DMS 273 (cell line): Measurements from ENCODE around the gene PPP2R5E.

Experiments
- DNase-seq: peaks from one replicate; lab custom pipeline; 2025; ENCODE audit not compliant: unreplicated experiment; lab: John Stamatoyannopoulos, UW

The PPP2R5E gene

DNA sequence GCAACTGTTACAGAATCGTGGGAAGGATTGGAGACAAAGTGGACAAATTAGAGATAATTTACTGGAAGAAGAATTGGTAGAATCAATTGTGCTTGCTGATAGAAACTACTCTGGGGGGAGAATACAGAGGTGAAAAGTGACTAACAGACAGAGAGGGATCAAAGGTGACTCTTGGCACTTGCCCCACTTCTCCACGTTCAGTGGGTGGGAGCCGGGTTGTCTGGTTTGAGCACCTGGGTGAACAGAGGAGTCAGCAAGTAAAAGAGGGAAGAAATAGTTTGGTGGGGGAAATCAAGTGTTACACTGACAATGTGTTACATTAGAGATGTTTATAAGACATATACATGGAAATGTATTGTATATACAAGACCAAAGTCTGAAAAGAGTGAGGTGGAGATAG lies 69.1 kb downstream of the PPP2R5E start:
- no peak for DNase-seq

DNA sequence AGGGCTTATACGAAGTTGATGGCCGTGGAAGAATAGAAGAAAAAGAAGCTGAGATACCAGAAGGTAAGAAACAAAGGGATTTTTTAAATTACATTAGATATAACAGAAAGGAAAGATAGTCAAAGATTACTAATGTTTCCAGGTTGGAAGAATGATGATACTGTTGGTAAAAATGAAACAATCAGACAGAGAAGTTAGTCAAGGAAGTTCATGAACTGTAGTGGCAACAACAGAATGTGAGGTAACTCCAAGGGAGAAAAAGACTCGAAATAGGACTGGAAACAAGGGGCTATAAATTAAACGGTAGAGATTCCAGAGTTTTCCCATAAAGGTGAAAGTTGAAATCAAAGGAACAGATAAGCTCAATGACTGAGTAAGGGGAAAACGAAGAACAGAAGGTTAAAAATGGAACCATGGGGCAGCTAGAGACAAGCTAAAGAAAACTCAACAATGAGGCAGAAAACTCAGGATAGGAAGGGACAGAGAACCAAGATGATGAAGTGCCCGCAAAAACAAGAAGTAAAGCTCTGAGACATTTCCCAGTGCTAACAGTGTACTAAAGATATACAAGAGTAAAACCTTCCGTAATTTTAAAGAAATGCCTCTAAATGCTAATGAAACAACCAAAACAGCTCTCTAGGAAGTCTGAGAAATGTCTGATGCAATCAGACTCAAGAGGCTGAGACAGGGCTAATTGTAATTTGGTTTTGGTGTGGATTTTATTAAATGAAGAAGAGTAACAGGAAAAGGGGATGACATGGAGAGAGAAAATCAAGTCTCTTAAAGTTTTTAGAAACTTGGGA lies 70.0 kb downstream of the PPP2R5E start:
- no peak for DNase-seq

DNA sequence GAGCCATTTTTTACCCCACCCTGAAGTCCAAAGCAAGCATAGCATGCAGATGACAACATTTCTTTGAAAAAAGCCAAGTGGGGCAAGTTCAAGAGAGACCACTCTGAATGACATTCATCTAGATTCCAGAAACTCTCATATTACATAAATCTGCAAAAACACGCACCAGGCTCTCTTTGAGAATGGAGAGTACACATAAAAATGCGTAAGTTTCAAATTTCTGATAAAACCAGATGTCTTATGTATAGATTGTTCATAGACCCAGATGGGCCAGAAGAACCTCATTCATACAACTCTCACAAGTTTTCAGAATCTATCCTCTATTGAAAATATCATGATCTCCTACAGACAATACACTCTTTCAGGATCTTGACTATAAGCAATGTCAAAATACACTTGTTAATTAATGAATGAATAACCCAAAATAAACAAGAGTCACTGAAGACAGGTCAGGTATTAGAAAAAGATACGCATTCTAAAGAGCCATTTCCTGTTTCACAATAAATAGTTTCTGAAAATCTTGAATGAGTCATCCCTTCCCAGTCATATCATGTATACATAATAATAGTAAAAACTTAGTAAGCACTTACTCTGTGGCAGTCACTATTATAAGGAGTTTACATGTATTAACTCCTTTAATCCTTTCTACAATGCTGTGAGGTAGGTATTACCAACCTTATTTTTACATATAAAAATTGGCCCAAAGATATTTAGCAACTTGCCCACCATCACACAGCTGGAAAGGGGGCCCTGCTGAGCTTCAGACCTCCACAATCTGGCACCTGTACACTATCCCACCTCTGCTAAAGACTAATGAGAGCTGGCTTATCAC lies 72.0 kb downstream of the PPP2R5E start:
- peak; percentile 15 for DNase-seq

DNA sequence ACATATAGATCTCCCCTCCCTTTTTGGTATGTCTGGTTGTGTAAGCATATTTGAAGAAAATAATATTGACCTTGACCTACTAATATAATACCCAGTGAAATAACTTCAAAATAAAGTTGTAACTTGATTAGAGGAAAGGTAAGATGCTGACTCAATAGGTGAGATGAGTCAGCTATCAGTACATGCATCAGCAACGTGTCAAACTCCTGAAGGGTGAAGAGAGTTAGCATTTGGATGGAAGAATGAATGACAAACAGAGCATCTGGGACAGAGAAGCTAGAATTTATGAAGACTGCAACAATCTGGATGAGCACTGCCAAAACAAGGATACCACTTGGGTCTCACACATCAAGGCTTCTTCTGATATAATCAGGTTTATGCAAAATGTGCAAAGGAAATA lies 74.9 kb downstream of the PPP2R5E start:
- no peak for DNase-seq

DNA sequence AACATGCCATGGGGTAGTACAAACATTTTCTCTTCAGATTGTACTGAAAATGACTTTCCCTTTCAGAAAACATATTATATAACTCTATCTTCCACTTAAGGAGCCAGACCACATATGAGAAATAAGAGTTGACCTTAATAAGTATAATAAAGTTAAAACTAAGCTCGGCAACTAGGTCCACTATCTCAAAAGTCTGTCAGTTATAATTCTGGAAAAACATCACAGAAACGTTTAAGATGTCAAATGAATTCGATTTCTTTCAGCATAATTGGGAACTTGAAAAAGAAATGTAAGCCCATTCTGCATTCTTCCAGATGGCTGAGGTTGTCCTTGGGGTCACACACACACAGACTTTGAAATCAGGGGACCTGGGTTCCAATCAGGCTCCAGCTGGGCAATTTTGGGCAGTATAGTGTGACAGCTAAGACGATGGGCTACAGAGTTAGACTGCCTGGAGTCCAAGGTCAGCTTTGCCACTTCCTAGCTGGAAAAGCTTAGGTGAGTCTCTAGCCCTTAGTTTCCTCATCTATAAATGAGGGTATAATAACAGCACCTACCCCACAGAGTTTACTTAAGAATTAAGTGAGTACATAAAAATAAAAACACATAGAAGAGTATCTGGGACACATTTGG lies 75.6 kb downstream of the PPP2R5E start:
- no peak for DNase-seq

DNA sequence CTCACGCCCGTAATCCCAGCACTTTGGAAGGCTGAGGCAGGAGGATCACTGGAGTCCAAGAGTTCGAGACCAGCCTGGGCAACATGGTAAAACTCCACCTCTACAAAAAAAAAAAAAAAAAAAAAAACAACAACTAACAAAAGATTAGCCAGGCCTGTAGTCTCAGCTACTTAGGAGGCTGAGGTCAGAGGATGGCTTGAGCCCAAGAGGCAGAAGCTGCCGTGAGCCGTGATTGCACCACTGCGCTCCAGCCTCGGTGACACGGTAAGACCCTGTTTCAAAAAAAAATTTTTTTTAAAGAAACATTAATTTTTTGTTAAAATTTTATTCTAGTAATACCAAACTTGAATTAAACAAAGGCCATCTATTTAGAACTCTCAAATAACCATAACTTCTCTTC lies 77.8 kb downstream of the PPP2R5E start:
- no peak for DNase-seq

- no peak for DNase-seq
Observed at GRCh38 chr14:63460680-63461369, 82.4 kb downstream of the PPP2R5E start.

DNA sequence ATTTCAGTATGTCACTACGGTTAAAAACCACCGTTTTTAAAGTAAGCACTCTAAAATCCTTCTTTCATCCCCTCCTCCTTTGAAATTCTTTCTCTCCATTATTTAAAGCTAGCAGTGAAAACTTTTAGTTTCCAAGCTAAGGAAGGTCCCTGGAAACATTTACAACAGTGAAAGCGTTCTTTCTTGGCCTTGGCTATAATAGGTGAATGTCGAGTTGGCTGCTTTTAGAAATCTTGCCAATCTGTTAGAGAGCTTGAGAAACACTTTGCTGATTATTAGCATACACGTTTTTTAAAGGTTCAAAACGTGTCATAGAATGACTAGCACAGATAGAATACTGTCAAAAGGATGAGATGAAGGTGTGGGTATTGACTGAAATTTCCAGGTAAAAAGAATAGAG lies 83.4 kb downstream of the PPP2R5E start:
- DNase-seq, result no peak

- DNase-seq, result no peak
Observed at GRCh38 chr14:63457498-63457897, 85.7 kb downstream of the PPP2R5E start.

DNA sequence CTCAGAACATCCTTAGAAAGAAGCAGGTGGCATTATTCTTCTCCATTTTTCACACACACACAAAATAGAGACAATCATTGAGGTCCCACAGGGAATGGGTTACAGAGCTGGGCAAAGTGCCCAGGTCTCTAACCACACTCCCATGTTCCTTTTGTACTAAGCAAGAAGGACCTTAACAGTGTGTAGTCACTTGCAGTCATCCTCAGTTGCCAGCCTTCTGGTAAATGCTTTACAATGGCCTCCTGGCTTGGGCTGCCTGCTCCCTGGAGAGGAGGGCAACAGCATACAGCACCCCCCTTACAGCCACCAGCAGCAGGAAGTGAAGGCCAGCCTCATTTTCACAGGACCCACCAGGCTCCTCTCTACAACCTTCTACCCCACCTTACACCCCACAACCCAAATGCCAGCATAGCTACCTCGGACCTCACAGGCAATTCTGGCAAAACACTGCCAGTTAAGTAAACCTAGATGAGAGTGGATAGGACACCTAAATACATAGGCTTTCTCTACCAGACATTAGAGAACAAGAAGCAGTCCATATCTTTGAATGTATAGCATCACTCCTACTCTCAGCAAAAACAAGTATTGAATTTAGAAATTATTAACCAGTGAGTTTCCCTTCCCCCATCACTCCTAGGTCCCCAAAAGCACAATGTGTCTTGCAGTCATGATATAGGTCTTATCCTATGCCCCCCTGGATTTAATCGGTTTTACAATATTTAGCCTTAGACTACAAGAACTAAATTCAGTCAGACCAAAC lies 88.1 kb downstream of the PPP2R5E start:
- DNase-seq, result peak; percentile 56

- peak; percentile 40 for DNase-seq
Observed at GRCh38 chr14:63454436-63454835, 88.7 kb downstream of the PPP2R5E start.

DNA sequence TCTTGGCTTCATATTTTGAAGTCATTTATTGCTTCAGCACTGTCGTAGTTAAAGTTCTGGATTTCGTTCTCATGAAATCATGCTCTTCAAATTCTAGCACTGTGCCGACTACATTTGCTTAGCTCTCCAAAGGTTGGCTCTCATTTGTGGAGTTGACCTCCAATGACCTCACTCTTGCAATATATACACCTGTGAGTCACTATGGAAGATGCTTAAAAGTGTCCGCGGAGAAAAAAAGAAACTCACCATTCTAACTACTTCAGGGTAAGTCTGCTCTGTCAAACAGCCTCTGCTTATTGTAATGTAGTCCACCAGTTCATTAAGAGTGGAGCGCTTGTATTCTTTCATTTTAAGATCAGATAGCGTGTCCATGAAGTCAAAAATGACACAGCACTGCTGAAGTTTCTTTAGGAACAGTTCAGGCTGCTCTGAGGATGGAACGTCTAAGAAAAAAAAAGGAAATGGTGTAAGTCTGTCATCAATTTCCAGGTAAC lies 89.7 kb downstream of the PPP2R5E start:
- DNase-seq, result no peak

DNA sequence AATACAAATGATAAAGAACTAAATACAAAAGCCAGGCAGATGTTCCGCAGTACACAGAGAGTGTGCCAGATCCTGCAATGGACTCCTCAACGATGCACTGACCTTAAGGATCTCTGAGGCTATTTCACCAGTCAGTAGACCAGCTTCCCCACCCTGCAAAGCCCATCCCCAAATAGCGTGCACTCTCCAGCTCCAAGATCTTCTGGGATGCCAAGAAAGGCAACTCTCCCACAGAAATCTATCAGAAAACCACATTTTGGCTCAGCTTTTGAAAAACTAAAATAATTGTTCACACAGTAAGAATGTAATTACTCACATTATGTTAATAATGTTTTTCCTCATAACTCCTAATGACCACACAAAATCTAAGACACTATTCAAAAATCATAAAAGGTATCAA lies 90.4 kb downstream of the PPP2R5E start:
- no peak for DNase-seq

GRCh38 chr14:63448841-63449240 lies 94.3 kb downstream of the PPP2R5E start:
- DNase-seq, result no peak

GRCh38 chr14:63444588-63444987 lies 98.6 kb downstream of the PPP2R5E start:
- DNase-seq, result no peak

DNA sequence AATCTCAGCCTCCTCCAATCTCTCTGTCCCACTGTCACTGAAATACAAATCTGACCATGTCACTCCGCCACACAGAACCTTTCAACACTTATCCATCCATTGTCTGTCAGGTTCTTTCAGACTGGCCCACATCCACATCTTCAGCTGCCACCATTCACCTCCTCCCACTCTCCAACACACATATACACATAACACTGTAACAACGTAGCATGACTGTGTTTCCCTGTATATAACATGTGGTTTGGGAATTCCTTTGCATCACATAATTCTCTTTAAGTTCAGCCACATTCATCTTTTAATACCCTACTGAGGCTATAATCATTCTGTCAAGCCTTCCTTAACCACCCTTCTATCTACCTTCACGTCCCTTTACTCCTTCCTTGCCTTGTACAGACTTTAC lies 99.2 kb downstream of the PPP2R5E start:
- DNase-seq, result no peak

DNA sequence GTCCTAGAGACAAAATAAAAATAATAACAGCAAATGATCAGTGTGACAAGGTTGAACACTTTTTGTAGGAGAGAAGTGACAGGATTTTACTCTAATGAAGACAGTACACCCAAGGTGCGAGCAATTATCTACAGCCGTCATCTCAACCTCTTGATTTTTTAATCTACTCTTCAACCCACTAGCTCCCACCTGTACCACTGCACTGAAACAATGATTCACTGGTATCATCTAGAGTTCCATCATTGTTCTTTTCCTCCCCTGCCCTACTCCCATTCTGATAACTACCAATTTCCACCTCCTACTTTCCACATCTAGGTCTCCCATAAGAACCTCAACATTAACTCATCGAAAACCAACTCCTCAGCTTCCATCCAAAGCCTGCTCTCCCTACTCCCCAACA lies 99.8 kb downstream of the PPP2R5E start:
- DNase-seq, result no peak

- peak; percentile 57 for DNase-seq
Observed at GRCh38 chr14:63438065-63438757, 105.0 kb downstream of the PPP2R5E start.

- no peak for DNase-seq
Observed at GRCh38 chr14:63436286-63437098, 106.7 kb downstream of the PPP2R5E start.
